HG03039 (cell line): ENCODE measurements around the gene RIMBP2.
"Not testable (repeated sequence)": the region's sequence is repeated elsewhere in the genome, so short reads cannot be mapped to it uniquely, and the experiment has no call there.

Experiments
- ATAC-seq: cut with Tn5 transposase; IDR thresholded peaks from one replicate; pipeline ENCODE4 v1.9.1; 2021; ENCODE audit warnings: mild to moderate bottlenecking, moderate library complexity; ENCODE audit not compliant: unreplicated experiment

RIMBP2 gene

DNA sequence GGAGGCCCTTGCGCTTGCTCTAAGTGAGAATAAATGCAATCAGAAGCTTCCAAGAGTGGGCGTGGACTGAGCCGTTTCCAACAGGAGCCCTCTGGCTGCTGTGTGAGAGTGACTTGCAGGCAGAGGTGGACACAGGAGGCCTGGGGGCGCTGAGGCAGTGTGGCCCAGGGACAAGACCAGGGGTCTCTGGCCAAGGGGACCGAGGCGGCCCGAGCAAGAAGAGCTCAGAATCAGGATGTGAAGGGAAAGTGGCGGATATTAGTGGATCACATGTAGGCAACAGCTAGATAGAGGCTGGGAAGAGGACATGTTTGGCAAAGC lies 8.6 kb downstream of the RIMBP2 start:
- no peak for ATAC-seq

GRCh38 chr12:130706885-130707570 lies 9.1 kb downstream of the RIMBP2 start:
- ATAC-seq, result no peak

GRCh38 chr12:130706311-130706710 lies 9.8 kb downstream of the RIMBP2 start:
- ATAC-seq, result no peak

DNA sequence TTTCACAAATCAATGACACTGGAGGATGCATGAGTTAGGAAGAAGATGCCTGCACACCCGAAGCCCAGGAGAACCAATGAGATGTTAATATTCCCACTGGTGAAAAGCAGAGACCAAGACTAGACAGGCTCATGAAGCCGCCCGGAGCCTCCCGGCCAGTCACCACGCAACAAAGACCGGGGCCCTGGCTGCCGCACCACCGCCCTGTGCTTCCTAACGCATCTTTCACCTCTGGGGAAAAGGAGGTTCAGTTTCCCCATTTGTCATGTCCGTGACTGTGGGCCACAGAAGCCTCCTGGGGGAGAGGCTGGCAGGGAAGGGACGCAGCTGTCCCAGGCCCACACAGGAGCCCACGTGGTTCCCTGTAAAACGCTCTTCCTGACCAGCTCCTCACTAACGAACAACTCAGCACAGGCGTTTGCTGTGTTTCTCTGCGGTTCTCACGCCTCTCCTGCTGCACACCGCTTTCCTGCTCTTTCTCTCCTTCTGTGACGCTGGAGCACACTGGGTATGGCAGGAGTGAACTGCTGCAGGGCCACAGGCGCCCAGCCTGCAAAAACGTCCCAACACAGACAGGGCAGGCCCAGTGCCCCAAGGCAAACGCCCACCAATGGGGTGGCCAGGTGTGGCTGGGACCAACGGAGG lies 10.8 kb downstream of the RIMBP2 start:
- no peak for ATAC-seq

GRCh38 chr12:130704606-130705005 lies 11.5 kb downstream of the RIMBP2 start:
- no peak for ATAC-seq

DNA sequence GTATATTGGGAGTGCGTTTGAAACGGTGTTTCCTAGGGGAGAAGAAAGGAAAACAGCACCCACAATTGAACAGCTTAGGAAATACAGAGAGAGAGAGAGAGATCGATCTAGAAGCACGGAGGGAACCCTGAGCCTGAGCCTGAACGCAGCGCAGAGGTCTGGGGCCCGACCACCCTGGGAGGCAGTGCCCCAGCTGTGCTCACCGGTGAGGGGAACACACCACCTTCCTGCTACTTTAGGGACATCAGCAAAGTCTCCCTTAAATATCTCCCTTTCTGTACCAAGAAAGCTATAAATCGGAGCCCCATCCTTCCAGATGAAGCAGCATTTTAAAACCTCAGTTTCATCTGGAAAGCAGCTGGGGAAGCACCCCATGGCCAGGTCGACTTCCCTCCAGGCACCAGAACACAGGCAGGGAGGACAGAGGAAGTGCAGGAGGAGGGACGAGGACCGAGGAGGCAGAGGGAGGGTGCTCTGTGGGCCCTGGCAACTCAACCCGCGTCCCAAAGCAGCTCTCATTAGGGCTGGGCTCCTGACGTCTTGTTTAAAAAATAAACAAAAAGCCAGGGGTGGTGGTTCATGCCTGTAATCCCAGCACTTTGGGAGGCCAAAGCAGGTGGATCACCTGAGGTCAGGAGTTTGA lies 12.2 kb downstream of the RIMBP2 start:
- ATAC-seq, result no peak

DNA sequence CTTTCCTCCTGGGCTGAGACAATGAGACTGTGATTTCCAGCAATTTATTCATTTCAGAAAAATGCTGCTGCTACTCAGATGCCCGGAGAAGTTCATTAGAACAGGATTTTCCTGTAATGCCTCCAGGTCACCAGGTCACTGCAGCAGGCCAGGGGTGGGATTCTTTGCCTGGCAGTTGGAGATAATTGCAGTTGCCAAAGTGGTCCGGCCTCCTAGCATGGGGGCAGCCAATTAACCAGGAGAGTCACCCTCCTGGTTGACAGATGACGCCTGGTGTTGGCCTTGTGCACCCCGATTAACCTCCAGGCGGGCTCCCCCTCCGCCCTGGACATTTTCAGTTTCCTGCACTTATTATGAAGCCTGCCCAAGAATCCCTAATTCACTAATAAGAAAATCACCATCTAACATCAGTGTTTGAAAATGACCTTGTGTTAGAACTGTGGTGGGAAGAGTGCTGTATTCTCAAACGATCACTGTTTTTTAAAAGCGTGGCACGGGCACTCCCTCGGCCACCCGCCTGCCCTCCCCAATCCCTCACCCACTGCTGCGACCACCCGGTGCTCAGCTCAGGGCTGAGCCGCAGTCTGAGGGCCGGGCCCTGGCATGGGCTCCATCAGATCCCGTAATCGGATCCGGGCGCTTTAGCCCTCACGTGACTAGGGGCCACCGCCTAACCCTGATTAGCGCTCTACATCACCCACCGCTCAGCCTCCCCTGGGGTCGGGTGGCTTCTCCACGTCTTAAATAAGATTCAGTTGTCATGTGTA lies 12.9 kb downstream of the RIMBP2 start:
- ATAC-seq, result no peak

GRCh38 chr12:130701402-130701744 lies 14.7 kb downstream of the RIMBP2 start:
- no peak for ATAC-seq

DNA sequence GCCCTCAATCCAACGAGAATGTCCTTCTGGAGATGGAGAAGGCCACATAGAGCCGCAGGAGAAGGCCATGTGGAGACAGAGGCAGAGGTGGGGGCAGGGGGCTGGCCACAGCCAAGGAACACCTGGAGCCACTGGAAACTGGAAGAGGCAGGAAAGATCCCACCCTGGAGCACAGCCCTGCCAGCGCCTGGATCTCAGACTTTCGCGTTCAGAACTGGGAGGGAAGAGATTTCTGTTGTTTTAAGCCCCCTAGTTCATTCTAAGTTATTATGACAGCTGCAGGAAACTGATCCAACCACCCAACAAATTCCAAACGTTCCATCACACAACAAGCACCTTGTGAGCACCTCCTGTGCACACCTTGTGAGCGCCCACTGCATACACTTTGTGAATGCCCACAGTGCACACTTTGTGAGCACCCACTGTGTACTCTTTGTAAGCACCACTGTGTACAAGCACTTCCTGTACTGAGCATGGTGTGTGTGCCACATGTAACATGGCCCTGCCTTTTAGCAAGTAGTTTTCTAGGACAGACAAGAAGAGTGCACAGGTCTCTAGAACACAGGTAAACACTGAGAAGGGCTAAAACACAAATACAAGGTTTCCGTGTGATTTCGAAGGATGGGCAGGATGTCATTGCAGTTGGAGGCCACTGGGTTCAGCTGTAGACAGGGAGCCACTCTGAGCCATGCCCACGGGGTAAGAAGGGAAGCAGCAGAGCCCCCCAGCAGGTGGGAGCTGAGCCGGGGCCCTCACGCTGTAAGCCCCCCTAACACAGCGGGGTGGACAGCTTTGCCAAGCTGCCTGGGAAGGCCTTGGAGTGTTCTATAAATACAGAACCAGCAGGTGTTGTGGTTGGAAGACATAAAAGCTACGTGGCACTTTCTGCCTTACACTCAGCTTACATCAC lies 15.4 kb downstream of the RIMBP2 start:
- ATAC-seq, result no peak

DNA sequence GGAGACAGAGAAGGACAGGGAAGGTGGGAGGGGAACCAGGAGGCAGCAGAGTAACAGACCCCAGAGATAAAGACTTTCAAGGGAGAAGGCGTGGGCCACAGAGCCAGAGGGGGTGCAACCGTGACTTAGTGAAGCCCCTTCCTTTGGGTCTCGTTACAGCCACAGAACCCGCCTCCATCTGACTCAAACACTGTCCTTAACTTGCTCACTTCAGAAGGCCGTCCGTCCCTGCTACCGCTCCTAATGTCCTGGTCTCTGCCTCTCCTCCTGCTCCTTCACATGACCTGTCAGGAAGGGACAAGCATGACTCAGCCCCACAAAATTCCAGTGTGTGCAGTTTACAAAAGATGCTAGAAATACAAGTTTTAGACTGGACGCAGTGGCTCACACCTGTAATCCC lies 18.0 kb downstream of the RIMBP2 start:
- no peak for ATAC-seq

GRCh38 chr12:130696379-130697100 lies 19.6 kb downstream of the RIMBP2 start:
- ATAC-seq, result no peak

DNA sequence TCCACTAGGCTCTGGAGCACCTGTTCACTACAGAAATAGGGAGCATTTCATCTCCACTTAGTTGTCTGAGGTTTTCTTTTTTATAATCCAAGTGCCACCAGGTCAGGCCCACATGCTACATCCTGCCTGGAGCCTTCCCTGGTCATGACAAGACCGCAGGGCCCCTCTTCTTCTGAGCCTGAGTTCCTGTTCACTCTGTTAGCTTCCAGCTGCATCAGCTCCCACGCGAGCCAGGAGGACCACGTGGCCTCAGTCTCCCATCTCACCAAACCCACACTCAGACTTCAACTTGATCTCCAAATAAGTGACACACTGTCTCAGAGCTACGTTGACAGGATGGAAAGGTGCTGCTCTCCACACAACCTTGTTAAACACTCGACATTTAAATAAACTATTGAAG lies 21.0 kb downstream of the RIMBP2 start:
- ATAC-seq, result no peak

DNA sequence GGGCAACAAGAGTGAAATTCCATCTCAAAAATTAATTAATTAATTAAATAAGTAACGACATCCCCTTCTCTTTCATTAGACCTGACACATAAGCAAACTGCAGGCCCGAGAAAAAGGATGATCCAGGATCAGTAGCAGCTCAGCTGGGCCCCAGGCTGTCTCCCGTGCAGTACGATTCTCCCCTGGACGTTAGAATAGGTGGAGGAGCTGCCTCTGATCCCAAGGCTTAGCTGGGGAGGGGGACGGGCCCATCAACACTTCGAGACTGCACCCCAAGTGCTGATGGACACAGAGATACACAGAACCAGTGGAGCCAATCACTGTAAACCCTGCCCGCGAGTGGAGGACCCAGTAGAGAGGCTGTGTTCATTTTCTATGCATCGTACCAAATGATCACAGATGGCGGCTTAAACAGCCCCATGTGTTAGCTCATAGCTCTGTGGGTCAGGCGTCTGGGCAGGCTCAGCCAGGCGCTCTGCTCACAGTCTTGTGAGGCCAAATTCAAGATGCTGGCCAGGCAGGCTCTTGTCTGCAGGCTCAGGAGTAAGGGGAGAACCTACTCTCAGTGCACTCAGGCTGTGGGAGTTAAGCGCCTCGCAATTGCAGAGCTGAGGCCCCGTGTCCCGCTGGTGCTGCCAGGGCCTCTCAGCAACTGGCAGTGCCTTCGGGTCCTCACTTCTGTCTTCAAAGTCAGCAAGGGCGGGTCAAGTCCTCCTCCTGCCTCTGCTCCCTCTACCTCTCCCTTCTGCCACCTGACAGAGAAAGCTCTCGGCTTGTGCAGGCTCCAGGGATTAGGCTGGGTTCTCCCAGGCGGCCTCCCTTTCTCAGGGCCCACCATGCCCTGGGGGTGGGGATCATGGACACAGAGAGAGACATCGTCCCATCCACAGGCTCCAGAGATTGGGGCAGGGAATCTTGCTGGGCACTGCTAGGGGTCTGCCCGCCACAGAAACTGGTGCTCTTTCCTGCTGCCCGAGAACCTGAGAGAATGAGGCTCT lies 26.4 kb downstream of the RIMBP2 start:
- ATAC-seq, result no peak

DNA sequence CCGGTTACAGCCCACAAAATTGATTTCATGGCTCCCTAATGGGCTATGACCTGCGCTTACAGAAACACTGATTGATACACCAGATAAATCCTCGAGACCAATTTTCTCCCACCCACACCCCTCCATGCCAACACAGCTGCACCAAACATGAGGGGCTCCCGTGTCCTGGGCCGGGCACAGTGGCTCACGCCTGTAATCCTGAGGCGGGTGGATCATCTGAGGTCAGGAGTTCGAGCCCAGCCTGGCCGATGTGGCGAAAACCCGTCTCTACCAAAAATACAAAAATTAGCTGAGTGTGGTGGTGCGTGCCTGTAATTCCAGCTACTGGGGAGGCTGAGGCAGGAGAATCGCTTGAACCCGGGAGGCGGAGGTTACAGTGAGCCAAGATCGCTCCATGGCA lies 27.1 kb downstream of the RIMBP2 start:
- not testable (repeated sequence) for ATAC-seq

GRCh38 chr12:130687796-130688778 lies 28.0 kb downstream of the RIMBP2 start:
- ATAC-seq, result no peak

- no peak for ATAC-seq
Observed at GRCh38 chr12:130687190-130687589, 28.9 kb downstream of the RIMBP2 start.

DNA sequence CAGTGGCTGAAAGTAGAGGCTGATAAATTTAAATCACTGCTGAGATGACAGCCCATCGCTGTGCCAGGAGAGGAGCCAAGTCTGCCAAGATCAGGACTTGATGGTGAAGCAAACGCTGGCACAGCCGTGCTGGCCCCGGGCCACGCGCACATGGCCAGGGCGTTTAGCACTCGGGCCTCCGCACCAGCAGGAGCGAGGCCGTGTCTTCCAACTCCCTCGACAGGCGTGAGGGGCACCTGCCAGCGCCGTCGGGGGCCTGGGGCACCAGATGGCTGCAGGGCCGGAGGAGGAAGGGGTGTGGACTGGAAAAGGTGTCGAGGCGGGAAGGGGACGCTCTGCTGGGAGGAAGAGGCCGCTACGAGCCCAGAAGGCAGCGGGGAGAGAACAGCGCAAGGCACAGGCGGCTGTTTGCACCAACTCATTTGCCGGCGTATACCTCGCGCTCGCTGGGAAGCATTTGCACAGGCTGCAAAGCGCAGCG lies 29.5 kb downstream of the RIMBP2 start:
- ATAC-seq, result no peak

DNA sequence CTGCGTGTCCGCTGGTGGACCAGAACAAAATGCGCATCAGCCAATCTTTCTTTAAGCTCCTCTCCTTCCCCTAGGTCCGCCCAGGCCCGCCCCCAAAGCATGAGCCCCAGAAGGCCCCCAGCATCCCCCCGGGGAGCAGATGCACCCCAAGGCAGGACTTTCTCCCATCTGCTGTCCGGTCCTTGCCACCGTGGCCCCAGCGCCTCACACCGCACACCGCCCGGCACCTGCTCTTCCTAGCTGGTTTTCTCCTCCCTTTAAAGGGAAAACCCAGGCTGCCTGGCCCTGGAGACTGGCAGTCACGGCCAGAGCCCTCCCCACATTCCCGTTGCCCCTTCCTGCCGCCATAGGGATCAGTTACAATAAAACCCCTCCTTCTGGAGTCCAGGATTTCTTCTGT lies 30.2 kb downstream of the RIMBP2 start:
- no peak for ATAC-seq
